HG02610 (cell line): Measurements from ENCODE around the gene MUC6.
"Not testable (repeated sequence)": the region's sequence is repeated elsewhere in the genome, so short reads cannot be mapped to it uniquely, and the experiment has no call there.

Experiments used
- ATAC-seq: cut with Tn5 transposase; IDR thresholded peaks from one replicate; pipeline ENCODE4 v1.9.1; 2021; ENCODE audit warnings: mild to moderate bottlenecking, moderate library complexity; ENCODE audit not compliant: unreplicated experiment

Gene MUC6

DNA sequence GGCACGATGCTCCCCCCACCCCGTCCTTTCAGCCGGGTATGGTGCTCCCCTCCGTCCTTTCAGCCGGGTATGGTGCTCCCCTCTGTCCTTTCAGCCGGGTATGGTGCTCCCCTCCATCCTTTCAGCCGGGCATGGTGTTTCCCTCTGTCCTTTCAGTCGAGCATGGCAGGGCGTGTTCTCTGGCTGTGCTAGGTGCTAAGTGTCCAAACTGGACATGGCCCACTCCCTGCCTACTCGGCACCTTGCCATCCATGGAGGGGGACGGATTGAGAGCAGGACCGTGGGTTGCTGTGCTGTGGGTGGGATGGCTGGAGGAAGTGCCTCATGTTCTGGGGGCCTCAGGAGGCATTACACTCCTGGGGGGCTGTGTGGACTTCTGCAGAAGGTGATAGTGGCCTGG lies 45.5 kb downstream of the MUC6 start:
- ATAC-seq, result no peak

DNA sequence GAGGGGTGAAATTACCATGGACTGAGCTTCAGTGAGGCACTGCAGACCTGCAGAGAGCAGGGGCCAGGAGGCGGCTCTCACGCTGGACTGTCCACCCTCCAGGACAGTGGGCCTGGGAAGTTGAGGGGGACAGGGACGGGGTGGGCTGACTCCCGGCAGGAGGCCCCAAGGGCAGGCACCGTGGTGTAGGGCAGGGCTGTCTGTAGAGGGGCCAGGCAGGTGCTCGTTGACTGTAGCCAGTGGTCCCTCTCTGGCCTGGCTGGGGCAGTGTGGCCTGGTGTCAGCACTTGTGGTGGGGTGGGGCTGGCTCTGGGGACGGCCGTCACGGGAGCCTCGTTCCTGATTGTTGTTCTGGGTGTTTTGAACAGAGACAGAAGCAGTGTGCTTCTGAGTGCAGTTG lies 46.4 kb downstream of the MUC6 start:
- no peak for ATAC-seq

- ATAC-seq, result no peak
Measured at GRCh38 chr11:987671-988070, 48.8 kb downstream of the MUC6 start.

- no peak for ATAC-seq
Measured at GRCh38 chr11:986952-987305, 49.6 kb downstream of the MUC6 start.

GRCh38 chr11:986270-986951 lies 50.1 kb downstream of the MUC6 start:
- ATAC-seq, result no peak

GRCh38 chr11:985848-986247 lies 50.7 kb downstream of the MUC6 start:
- ATAC-seq, result no peak

DNA sequence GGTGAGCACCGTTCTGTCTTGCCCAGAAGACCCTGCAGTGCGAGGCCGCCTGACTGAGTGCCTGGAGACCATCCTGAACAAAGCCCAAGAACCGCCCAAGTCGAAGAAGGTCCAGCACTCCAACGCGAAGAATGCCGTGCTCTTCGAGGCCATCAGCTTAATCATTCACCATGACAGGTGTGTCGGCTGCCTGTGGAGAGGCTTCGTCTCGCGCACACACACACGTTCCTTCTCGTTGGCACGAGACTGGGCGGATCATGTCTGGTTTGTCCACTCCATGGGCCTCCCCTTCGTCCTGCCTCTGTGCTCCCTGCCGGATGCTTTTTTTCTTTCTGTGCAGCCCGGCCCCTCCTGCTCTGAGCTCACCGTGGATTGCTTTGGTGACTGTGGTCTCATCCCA lies 51.1 kb downstream of the MUC6 start:
- ATAC-seq, result no peak

DNA sequence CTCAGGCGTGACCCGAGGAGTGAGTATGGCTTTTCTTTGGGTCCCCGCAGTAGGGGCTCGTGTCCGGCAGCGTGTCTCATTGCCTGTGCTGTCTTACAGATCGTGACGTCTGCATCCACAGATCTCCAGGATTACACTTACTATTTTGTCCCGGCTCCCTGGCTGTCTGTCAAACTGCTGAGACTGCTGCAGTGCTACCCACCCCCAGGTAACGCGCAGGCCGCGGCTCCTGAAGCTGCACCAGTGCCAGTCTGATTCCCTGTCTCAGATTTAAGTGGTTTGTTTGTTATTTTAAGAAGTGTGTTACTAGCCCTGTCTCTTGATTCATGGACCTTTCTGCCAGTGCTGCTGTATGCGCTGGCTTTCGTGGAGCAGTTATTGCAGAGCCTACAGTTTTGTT lies 52.0 kb downstream of the MUC6 start:
- no peak for ATAC-seq

DNA sequence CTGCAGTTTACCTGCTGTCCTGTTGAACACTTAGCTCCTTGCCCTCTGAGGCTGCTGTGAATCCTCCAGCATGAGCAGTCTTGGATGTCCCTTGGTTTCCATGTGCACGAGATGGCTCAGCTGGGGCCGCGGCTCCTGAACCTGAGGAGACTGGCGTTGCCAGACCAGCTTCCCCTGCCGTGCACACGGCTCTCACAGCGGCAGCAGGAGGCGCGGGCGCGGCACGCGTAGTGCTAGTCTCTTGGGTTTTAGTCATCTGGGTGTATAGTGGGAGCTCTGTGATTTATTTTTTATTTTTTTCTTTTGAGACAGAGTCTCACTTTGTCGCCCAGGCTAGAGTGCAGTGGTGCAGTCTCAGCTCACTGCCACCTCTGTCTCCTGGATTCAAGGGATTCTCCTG lies 54.8 kb downstream of the MUC6 start:
- no peak for ATAC-seq

DNA sequence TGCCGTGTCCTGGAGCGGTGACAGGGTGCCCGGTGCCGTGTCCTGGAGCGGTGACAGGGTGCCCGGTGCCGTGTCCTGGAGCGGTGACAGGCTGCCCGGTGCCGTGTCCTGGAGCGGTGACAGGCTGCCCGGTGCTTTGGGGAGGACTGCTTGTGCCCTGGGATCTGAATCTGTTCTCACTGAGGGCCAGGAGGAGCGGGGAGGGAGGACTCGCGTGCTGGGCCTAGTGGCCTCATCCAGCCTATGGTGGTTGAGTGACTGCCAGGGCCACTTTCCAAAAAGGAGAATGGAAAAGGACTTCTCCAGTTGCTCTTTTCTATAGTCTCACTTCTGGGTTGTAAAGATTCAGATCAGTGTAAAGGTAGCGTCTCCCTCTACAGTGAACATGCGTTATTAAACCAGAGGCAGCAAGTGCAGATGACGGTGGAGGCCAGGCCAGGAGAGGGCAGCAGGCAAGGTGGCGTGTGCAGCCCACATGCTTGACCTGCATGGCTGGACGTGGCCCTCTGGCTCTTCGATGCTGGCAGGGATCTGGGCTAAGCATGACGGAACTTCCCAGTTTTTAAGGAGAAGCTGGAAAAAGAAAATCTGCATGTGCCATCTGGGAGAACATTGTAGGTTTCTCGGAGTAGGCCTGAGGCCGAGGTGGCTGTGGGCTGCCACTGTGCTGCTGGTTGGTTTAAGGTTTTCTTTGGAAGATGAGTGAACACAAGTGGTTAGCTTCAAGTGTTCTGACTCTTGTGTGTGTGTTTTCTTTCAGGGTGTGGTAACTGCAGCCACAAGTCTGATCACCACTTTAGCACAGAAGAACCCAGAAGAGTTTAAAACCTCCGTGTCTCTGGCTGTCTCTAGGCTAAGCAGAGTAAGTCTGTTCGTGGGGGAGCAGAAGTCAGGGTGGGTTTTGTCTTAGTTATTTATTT lies 55.8 kb downstream of the MUC6 start:
- no peak for ATAC-seq

DNA sequence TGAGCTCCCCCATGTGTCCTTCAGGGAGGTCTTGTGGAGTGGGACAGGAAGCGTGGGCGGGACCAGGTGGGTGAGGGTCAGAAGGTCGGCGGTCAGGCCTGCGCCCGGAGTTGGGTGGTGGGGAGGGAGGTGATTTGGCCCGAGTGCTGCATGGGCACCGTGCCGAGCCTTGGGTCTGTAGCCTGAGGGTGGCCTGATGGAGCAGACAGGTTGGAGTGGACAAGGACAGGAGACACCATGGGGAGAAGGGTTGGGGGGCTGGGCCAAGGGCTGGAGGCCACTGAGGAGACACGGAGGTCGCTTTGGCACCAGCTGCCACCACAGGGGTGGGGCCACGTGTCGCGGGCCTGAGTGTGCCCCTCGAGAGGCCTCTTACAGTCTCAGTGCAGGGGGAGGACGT lies 57.7 kb downstream of the MUC6 start:
- no peak for ATAC-seq

- no peak for ATAC-seq
Measured at GRCh38 chr11:977830-978720, 58.4 kb downstream of the MUC6 start.

GRCh38 chr11:976431-977160 lies 59.9 kb downstream of the MUC6 start:
- no peak for ATAC-seq

- ATAC-seq, result no peak
Measured at GRCh38 chr11:975827-976226, 60.7 kb downstream of the MUC6 start.

DNA sequence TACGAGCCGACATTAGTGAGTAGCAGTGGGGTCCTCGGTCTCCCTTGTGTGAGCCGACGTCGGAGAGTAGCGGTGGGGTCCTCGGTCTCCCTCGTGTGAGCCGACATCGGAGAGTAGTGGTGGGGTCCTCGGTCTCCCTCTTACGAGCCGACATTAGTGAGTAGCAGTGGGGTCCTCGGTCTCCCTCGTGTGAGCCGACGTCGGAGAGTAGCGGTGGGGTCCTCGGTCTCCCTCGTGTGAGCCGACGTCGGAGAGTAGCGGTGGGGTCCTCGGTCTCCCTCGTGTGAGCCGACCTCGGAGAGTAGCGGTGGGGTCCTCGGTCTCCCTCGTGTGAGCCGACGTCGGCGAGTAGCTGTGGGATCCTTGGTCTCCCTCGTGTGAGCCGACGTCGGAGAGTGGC lies 61.1 kb downstream of the MUC6 start:
- ATAC-seq, result not testable (repeated sequence)

DNA sequence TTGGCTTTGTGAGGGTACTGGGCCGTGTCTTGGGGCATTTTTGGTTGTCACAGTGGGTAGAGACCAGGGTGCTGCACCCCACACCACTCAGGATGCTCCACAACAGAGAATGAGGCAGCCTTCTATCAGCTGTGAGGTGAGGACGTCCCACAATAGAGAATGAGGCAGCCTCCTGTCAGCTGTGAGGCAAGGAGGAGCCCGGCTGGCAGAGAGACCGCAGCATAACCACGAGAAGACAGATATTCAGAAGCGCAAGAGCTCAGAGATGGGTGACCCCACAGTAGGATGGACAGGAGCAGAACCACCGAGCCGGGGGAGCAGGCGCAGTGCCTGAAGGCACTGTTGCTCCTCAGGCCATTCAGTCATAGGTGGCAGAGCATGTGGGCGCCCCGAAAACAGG lies 63.3 kb downstream of the MUC6 start:
- no peak for ATAC-seq

DNA sequence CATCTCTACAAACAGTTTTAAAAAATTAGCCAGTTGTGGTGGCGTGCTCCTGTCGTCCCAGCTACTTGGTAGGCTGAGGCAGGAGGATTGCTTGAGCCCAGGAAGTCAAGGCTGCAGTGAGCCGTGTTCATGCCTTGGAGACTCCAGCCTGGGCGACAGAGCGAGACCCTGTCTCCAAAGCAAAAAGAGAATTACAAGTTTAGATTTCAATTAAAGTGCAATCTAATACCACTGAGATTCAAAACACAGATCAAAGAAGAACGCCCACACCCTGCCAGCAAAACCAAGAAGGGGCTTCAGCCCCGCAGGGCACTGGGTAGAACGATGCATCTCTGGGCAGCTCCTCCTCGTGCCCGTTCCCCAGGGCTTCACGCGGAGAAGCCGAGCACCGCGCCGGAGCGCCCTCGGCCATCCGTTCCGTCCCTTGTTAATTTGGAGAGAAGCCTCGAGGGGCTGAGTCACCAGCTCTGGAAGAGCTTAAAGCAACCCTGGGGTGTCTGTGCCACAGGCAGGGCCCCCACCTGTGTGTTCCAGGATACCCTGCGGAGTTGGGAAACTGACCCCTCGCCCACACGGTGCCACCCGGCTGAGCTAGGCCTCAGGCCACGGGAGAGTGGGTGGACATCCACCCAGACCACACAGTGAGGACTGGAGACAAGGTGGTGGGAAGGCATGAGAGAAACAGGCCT lies 63.9 kb downstream of the MUC6 start:
- no peak for ATAC-seq

DNA sequence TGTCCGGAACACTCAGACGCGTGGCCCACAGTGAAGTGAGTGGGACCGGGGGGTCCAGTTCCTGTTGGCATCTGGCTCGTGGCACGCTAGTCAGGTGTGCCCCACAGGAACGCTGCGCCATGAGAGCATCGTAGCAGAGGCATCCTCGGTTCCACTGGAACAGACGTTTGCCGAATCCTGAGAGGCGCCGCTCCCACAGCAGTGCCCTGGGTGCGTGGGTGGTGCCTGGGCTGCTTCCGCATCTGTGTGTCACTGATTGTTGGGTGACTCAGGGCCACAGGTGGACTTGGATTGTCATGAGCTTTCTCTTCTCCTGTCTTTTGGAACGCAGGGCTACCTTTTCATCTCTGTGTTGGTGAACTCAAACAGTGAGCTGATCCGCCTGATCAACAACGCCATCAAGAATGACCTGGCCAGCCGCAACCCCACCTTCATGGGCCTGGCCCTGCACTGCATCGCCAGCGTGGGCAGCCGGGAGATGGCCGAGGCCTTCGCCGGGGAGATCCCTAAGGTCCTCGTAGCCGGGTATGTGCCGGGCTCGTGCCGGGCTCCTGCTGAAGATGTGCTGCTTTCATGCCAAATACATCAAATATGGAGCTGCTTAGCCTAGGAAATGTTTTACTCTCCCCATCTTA lies 64.7 kb downstream of the MUC6 start:
- no peak for ATAC-seq

DNA sequence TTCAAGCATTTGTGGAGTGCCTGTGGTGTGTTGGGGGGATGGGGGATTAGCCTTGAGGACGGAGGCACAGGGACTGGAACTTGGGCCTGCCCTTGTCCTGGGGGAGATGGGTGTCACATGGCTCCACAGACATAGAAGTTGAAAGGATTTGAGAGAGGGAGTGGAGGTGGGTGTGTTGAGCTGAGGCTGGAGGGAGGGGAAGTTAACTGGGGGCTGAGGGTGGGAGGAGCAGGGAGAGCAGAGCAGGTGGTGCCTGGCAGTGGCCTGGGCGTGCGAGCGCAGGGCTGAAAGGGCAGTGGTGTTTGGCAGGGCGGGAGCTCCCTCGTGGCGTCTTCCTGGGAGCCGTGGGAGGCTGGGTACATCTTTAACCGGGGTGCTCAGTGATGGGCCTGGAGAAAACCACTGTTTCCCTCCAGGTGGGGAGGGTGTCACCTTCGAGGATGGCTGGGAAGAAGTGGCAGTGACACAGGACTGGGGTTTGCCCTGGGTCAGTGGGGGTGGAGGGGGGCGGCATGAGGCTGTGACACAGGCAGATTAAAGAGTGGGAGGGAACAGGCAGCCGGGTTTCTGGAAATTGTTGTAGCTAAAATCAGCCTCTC lies 65.3 kb downstream of the MUC6 start:
- no peak for ATAC-seq
